Activated CD8-positive, alpha-beta memory T cell treated with anti-CD3 and anti-CD28 coated beads, Interleukin-2, amount 50 U/mL, for 1 hour (primary cell): ENCODE results near the gene LRRC3.
A peak's percentile ranks its signal among the peaks of the same experiment; 100 is the strongest.
"Not testable (repeated sequence)": the region's sequence is repeated elsewhere in the genome, so short reads cannot be mapped to it uniquely, and the experiment has no call there.

Experiments
- DNase-seq: peaks from one replicate; pipeline ENCODE4 v3.0.0-alpha.2; 2020; ENCODE audit errors: extremely low read depth

The LRRC3 gene

DNA sequence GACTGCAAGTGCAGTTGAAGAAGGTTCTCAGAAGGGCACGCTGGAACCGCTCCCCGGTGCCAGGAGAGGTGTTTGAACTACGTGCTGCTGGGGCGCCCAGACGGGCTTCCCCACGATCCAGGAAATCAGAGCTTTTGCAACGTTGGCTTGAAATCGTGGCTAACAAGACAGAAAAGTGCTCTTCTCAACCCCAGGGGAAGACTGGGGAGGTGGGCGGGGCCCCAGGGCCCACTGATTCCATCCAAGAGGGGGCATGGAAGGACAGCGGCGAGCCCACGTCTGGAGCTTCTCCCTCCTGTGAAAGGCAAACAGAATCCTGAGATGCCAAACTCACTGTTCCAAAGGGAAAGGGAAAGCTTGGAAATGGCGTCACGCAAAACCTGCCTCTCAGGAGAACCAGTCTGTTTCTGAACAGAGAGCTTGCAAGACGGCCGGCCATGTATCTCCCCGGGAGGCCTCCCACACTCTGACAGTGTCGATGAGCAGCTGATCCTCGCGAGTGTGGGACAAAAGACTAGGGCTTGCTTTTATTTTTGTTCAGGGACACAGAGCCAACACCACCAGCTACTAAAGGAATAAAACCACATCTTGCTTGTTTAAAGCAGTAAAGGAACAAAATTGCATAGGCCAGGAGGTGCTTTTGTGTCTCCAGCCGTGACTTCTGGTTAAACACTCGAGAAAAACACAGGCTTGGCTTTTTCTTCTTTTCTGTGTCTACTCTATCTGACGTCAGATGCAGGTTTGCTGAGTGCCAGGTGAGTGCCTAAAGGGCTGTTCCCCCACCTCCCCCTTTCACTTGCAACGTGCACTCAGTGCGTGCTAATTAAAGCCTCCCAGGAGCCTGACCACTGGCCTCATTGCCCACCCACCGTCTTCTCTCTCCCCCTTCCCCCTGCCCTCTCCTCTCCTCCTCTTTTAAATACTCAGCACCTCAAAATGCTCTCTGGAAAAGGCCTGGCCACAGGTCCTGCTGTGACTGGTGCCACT is 41.5 kb downstream of the LRRC3 start:
- no peak for DNase-seq

GRCh38 chr21:44497703-44498126 is 42.4 kb downstream of the LRRC3 start:
- DNase-seq = no peak

DNA sequence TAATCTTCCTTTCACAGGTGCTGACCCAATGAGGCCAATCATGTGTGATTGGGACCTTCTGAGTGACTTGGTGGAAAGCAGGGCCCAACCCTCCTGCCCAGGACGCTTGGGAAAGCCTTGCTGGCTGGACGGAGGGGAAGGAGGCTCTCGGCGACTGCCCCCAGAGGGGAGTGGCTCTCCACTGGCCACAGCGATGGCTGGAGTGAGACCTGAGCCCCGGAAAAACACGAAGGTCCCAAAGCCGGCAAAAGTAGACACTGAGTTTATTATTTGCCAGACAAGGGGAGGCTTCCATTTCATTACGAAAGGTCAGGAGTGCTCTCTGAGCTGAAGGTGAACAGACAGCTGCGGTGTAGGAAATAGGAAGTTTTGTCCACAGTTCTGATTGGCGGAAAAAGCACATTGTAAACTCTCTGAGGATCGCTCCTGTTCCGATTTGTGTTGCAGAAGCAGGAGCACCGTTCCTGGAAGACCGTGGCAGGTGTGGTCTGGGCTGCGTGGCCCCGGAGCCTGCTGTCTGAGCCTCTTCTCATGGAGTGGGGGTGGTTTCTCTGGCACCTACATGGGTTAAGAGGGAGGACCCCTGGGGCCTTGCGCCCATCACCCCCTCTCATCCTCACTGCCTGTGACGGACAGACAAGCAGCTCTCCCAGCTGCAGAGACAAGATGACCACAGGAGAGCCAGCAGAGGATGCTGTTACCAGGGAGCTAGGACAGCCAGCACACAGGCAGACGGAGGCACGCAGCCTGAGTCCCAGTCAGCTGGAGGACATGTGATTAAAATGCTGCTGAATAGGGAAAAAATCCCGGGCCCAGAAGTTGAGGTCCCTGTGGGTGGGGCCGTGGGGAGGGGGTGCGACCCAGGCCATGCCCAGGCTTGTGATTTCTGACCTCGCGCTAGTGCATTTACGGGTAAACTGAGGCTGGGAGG is 43.2 kb downstream of the LRRC3 start:
- no peak for DNase-seq

DNA sequence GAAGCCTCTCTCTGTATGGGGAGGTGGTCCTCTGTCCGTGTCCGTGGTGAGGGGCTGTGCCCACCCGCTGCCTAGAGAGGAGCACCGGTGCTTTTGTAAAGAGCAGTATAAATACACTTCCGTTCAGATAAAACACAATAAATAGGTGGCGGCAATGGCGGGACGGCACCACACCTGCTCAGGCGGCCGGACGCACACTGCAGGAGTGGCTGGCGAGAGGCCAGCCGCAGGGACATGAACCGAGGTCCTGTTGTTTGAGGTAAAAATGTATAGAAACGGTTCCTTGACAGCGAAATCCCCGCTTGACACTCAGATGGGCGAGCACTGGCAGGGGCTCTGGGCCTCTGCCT is 43.9 kb downstream of the LRRC3 start:
- no peak for DNase-seq

GRCh38 chr21:44499631-44500030 is 44.3 kb downstream of the LRRC3 start:
- no peak for DNase-seq

- no peak for DNase-seq
Measured at GRCh38 chr21:44500111-44500510, 44.8 kb downstream of the LRRC3 start.

DNA sequence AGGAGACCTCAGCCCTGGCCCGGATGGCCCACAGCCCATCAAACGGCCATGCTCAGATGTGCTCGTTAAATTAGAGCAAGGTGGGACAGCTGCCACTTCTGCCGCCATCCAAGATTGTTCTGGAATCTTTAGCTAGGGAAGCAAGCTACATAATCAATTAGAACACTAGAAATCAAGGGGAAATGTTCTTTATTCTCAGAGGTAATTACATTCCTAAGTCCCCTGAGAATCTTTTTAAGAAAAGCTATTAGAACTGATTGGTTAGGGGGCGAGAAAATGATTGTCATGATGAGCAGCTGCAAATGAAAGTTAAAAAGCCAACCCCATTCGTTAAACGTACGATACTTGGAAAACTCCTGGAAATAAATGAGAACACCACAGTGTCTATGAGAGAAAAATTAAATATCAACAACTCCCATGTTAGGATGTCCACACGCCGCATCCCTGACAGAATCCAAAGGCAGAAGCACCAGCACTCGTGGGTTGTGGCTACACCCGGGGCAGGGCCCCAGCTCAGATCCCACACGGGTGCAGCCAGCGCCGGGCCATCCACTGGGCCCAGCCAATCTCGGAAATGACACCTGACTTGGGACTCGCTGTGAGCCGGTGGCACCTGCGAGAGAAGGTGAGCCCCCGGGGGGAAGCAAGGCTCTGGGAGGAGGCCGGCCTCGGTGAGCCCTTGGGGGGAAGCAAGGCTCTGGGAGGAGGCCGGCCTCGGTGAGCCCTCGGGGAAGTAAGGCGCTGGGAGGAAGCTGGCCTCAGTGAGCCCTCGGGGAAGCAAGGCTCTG is 47.1 kb downstream of the LRRC3 start:
- DNase-seq = no peak

GRCh38 chr21:44503006-44503889 is 47.9 kb downstream of the LRRC3 start:
- not testable (repeated sequence) for DNase-seq

GRCh38 chr21:44503901-44504399 is 48.6 kb downstream of the LRRC3 start:
- no peak for DNase-seq

- DNase-seq = no peak
Measured at GRCh38 chr21:44505673-44506278, 50.5 kb downstream of the LRRC3 start.

- DNase-seq = no peak
Measured at GRCh38 chr21:44506279-44507255, 51.3 kb downstream of the LRRC3 start.

GRCh38 chr21:44507673-44508425 is 52.5 kb downstream of the LRRC3 start:
- no peak for DNase-seq

- DNase-seq = no peak
Measured at GRCh38 chr21:44508426-44508710, 53.1 kb downstream of the LRRC3 start.

GRCh38 chr21:44508711-44509445 is 53.6 kb downstream of the LRRC3 start:
- DNase-seq = no peak

GRCh38 chr21:44509539-44509938 is 54.2 kb downstream of the LRRC3 start:
- no peak for DNase-seq

DNA sequence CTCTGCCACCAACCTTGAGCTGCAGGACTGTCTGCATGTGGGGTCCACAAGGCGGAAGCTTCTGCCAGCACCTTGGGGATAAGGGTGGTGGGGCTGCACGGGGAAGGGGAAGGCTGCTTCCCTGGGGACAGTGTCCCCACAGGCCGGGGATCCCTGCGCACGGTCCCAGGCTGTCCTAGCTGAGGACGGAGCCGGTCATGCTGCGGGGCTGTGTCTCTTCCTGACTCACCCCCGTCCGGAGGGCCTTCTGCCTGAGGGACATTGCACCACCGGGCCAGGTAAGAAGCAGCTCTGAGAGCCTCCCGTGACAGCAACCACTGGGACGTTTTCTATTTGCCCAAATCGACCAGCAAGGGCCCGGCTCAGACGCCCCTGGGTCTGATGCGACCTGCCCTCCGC is 54.8 kb downstream of the LRRC3 start:
- DNase-seq = no peak

DNA sequence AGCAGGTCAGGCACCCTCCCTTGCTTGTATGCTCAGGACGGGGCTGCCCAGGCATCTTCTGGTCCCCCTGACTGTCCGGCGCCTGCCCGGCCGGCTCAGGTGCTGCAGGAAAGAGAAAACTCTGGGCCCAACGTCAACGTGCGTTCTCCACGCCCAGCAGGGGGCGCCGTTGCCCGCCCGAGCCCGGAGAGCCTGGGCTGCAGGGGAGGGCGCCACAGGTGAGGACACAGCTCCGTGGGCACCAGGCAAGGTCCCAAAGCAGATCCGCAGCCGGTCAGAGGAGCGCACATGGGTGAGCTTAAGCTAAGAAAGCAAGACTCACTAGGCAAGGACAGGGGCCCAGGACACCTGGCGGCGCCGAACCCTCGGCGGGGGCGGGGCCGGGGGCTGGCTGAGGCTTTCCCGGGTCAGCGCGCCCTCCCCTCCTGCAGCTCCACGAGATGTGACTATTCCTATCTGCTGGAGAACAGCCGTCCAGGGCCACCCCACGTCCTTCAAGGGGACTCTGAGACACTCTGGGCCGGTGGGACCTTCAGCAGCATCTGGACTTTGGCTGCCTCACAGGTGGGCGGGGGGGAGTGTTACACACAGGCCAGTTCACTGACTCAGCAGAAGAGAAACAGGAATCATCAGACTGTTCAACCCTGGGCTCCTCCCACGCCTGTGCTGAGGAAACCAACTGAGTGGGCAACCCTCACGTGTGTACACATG is 55.4 kb downstream of the LRRC3 start:
- DNase-seq = peak; percentile 44
